HepG2 (cell line): ENCODE results near the gene UBAP2L. TPM values are rescaled to one million over a fixed set of nuclear protein-coding genes. Genes with fewer than 3 reads are reported as not detected.

Experiments
- CREB1 ChIP-seq, 2 experiments: fragments of 450-650 bp in 1 of 2; IDR thresholded peaks; 2 replicates each; pipeline ENCODE4 v1.6.1; 2016 to 2017; ENCODE audit warnings: control low read depth in 1 of 2, mild to moderate bottlenecking in 1 of 2, missing compliant biosample characterization in 1 of 2, missing genetic modification characterization in 1 of 2
- HIC2 ChIP-seq: sonication (generic); formaldehyde crosslinking; IDR thresholded peaks from 2 replicates; pipeline ENCODE4 v1.9.0; 2022; ENCODE audit warnings: low read depth, missing genetic modification reagents
- IRX3 ChIP-seq: sonication (generic); formaldehyde crosslinking; IDR thresholded peaks from 2 replicates; pipeline ENCODE4 v1.8.1; 2023; ENCODE audit warnings: mild to moderate bottlenecking, low read depth, missing genetic modification reagents, borderline replicate concordance
- LCORL ChIP-seq, 2 experiments: fragments of 450-650 bp in 1 of 2; sonication (generic) in 1 of 2; formaldehyde crosslinking in 1 of 2; IDR thresholded peaks; 2 replicates each; pipeline versions ENCODE4 v1.5.0 to v1.6.1; 2017 to 2020; ENCODE audit warnings: antibody characterized with exemption in 1 of 2, missing genetic modification reagents in 1 of 2
- MZF1 ChIP-seq: sonication (generic); formaldehyde crosslinking; IDR thresholded peaks from 2 replicates; pipeline ENCODE4 v1.8.1; 2023; ENCODE audit warnings: mild to moderate bottlenecking, missing genetic modification reagents, borderline replicate concordance
- NFE2L1 ChIP-seq: sonication (generic); formaldehyde crosslinking; IDR thresholded peaks from 2 replicates; pipeline ENCODE4 v1.4.0; 2020; ENCODE audit warnings: missing genetic modification reagents, mild to moderate bottlenecking, borderline replicate concordance
- NFKB2 ChIP-seq: sonication (generic); formaldehyde crosslinking; IDR thresholded peaks from 2 replicates; pipeline ENCODE4 v1.4.0; 2020; ENCODE audit warnings: missing genetic modification reagents, borderline replicate concordance
- RFXAP ChIP-seq: sonication (generic); formaldehyde crosslinking; IDR thresholded peaks from 2 replicates; pipeline ENCODE4 v1.4.0; 2020; ENCODE audit warnings: missing genetic modification reagents, borderline replicate concordance
- RXRB ChIP-seq: IDR thresholded peaks from 2 replicates; pipeline ENCODE4 v1.6.1; 2016; ENCODE audit warnings: borderline replicate concordance, missing genetic modification reagents, missing compliant biosample characterization
- SIN3B ChIP-seq: fragments of 150-350 bp; IDR thresholded peaks from 2 replicates; pipeline ENCODE4 v1.6.1; 2014; ENCODE audit warnings: low read length
- SRSF1 ChIP-seq: fragments of 200-400 bp; formaldehyde crosslinking; optimal IDR thresholded peaks from 2 replicates; pipeline ENCODE3; 2017; ENCODE audit warnings: mild to moderate bottlenecking, low read depth, low read length, moderate library complexity
- ZFP36L2 ChIP-seq: sonication (generic); formaldehyde crosslinking; IDR thresholded peaks from 2 replicates; pipeline ENCODE4 v1.4.0; 2020; ENCODE audit warnings: missing genetic modification reagents
- ZFP62 ChIP-seq: sonication (generic); formaldehyde crosslinking; IDR thresholded peaks from 2 replicates; pipeline ENCODE4 v1.4.0; 2020; ENCODE audit warnings: missing genetic modification reagents
- ZNF264 ChIP-seq: sonication (generic); formaldehyde crosslinking; IDR thresholded peaks from 2 replicates; pipeline ENCODE4 v1.4.0; 2020; ENCODE audit warnings: missing genetic modification reagents
- ZNF318 ChIP-seq: sonication (generic); formaldehyde crosslinking; IDR thresholded peaks from 2 replicates; pipeline ENCODE4 v1.4.0; 2020; ENCODE audit warnings: mild to moderate bottlenecking, missing genetic modification reagents
- ZNF329 ChIP-seq: sonication (generic); formaldehyde crosslinking; IDR thresholded peaks from 2 replicates; pipeline ENCODE4 v1.9.0; 2021; ENCODE audit warnings: low read depth, mild to moderate bottlenecking, missing genetic modification reagents
- ZNF564 ChIP-seq: sonication (generic); formaldehyde crosslinking; IDR thresholded peaks from 2 replicates; pipeline ENCODE4 v1.8.1; 2023; ENCODE audit warnings: mild to moderate bottlenecking, missing genetic modification reagents
- ZNF572 ChIP-seq: sonication (generic); formaldehyde crosslinking; IDR thresholded peaks from 2 replicates; pipeline ENCODE4 v1.5.1; 2020; ENCODE audit warnings: mild to moderate bottlenecking, missing genetic modification reagents
- ZSCAN25 ChIP-seq: sonication (generic); formaldehyde crosslinking; IDR thresholded peaks from 2 replicates; pipeline ENCODE4 v1.8.0; 2022; ENCODE audit warnings: mild to moderate bottlenecking, missing genetic modification reagents
- polyA plus RNA-seq, 8 experiments: library from polyadenylated mRNA; depleted of rRNA in 3 of 8; stranded (reverse) in 7 of 8; unstranded in 1 of 8; fragments of >200 nt; fragmentation: Illumina TruSeq in 4 of 8; extraction: Trizol in 4 of 8; gene quantifications; 2 replicates each; pipeline versions ENCODE4 v1.2.1 to v1.2.3, GENCODE V29; 2011 to 2016; ENCODE audit warnings: low read depth in 4 of 8, missing spikeins in 1 of 8, mixed read lengths in 1 of 8; ENCODE audit not compliant: insufficient read depth in 1 of 8
- total RNA-seq, 5 experiments: library from RNA; depleted of rRNA; stranded (reverse); fragments of >200 nt; fragmentation: Illumina TruSeq; extraction: Trizol; gene quantifications; 2 replicates each; pipeline ENCODE4 v1.2.3, GENCODE V29; 2016; ENCODE audit warnings: low read depth in 1 of 5

UBAP2L gene
- total and polyA plus RNA-seq, 2 of the 13 experiments (the other 11 are each of a cell fraction or from before 2014, with no cell fraction given): 74.2 to 159 TPM

GRCh38 chr1:154183046-154183915 lies 37.5 kb upstream of the UBAP2L start (continued):
- TF ChIP-seq HIC2 (CRISPR knock-in tag) (peak; percentile 73; the same call in 1 of the 2 replicates), RFXAP (peak; percentile 82; the same call in 1 of the 2 replicates), MZF1 (no peak), LCORL (IDR thresholded peaks at IDR 0.05) (no peak), LCORL (CRISPR knock-in tag; IDR thresholded peaks at IDR 0.05) (peak; percentile 50; the same call in 1 of the 2 replicates), SIN3B (peak; percentile 27; the same call in 1 of the 2 replicates), ZFP36L2 (no peak), ZNF572 (CRISPR knock-in tag) (no peak), ZSCAN25 (peak; percentile 42; the same call in 1 of the 2 replicates), NFE2L1 (no peak), ZNF329 (peak; percentile 91), NFKB2 (CRISPR knock-in tag) (peak; percentile 84; the same call in 1 of the 2 replicates), ZNF318 (CRISPR knock-in tag) (no peak), RXRB (CRISPR knock-in tag) (peak; percentile 51), SRSF1 (peak; percentile 76), CREB1 (IDR thresholded peaks at IDR 0.05) (peak; percentile 95), CREB1 (CRISPR knock-in tag; IDR thresholded peaks at IDR 0.05) (peak; percentile 98), IRX3 (CRISPR knock-in tag) (no peak), ZNF564 (CRISPR knock-in tag) (no peak), ZNF264 (no peak), ZFP62 (no peak)
